Endothelial cell (in vitro differentiated cells): ENCODE data around the gene ERVV-1. TPM values are rescaled to one million over a fixed set of nuclear protein-coding genes. Genes with fewer than 3 reads are reported as not detected.

Experiments
- DNase-seq: peaks from one replicate; pipeline ENCODE4 v3.0.0; 2021; ENCODE audit warnings: low spot score
- H3K27ac Mint-ChIP-seq: one replicate; pipeline ENCODE4 v1.8.0; 2021; ENCODE audit warnings: mixed read lengths, inconsistent platforms; ENCODE audit not compliant: unreplicated experiment
- H3K27me3 Mint-ChIP-seq: one replicate; pipeline ENCODE4 v1.8.0; 2021; ENCODE audit warnings: mild to moderate bottlenecking, moderate library complexity, mixed read lengths, inconsistent platforms; ENCODE audit not compliant: unreplicated experiment
- H3K36me3 Mint-ChIP-seq: one replicate; pipeline ENCODE4 v1.8.0; 2021; ENCODE audit warnings: mild to moderate bottlenecking, low read depth, mixed read lengths, inconsistent platforms; ENCODE audit not compliant: unreplicated experiment
- H3K4me1 Mint-ChIP-seq: one replicate; pipeline ENCODE4 v1.8.0; 2021; ENCODE audit warnings: mild to moderate bottlenecking, mixed read lengths, inconsistent platforms; ENCODE audit not compliant: unreplicated experiment
- H3K4me3 Mint-ChIP-seq: one replicate; pipeline ENCODE4 v1.8.0; 2021; ENCODE audit warnings: mild to moderate bottlenecking, mixed read lengths, inconsistent platforms; ENCODE audit not compliant: unreplicated experiment
- H3K9me3 Mint-ChIP-seq: one replicate; pipeline ENCODE4 v1.8.0; 2021; ENCODE audit warnings: mixed read lengths, inconsistent platforms; ENCODE audit not compliant: unreplicated experiment
- total RNA-seq: library from RNA; stranded (reverse); fragmentation: NEBNext Ultra II Directional; extraction: Animal tissue kit (Norgen Biotek cat#: 25700); gene quantifications from one replicate; pipeline ENCODE4 v1.2.1, GENCODE V29; 2021; ENCODE audit not compliant: unreplicated experiment
- TF ChIP-seq, protein P1 (sequence below): fragments of 200-600 bp; sonication (generic); IDR thresholded peaks from one replicate; pipeline ENCODE4 v1.5.0; 2021; ENCODE audit warnings: antibody characterized with exemption; ENCODE audit not compliant: unreplicated experiment

The ERVV-1 gene
- total RNA-seq, 1 donor from 2014 or later: not detected

- peaks cover 8% of the 10 kb centered on the region for H3K27me3 Mint-ChIP-seq
- H3K4me3 Mint-ChIP-seq: no peak overlapping the region
- TF ChIP-seq, protein P1, sequence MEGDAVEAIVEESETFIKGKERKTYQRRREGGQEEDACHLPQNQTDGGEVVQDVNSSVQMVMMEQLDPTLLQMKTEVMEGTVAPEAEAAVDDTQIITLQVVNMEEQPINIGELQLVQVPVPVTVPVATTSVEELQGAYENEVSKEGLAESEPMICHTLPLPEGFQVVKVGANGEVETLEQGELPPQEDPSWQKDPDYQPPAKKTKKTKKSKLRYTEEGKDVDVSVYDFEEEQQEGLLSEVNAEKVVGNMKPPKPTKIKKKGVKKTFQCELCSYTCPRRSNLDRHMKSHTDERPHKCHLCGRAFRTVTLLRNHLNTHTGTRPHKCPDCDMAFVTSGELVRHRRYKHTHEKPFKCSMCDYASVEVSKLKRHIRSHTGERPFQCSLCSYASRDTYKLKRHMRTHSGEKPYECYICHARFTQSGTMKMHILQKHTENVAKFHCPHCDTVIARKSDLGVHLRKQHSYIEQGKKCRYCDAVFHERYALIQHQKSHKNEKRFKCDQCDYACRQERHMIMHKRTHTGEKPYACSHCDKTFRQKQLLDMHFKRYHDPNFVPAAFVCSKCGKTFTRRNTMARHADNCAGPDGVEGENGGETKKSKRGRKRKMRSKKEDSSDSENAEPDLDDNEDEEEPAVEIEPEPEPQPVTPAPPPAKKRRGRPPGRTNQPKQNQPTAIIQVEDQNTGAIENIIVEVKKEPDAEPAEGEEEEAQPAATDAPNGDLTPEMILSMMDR: no peak
- no peaks in the 10 kb centered on the region for H3K36me3 Mint-ChIP-seq
- H3K27ac Mint-ChIP-seq: no peak overlapping the region
- peaks cover 6% of the 10 kb centered on the region for H3K4me1 Mint-ChIP-seq
- DNase-seq: no peak
- H3K9me3 Mint-ChIP-seq: no peaks in the 10 kb centered on the region
Observed at GRCh38 chr19:52995711-52996110, 18.0 kb upstream of the ERVV-1 start.

DNA sequence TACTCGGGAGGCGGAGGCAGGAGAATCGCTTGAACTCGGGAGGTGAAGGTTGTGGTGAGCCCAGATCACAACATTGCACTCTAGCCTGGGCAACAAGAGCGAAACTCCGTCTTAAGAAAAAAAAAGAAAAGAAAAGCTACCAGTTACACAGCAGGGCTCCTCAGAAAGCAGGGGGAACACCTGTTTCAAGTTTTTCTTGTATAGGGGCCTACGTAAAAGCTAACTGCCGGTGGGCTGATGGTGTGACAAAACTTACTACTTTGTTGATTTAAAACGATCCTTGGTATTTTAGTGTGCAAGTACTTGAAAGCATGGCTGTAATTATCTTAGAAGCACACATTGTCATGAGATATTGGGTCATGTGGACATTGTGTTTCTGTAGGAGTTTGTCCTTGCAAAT is 15.7 kb upstream of the ERVV-1 start:
- peaks cover 5% of the 10 kb centered on the region for H3K4me1 Mint-ChIP-seq
- H3K4me3 Mint-ChIP-seq: no peak overlapping the region
- TF ChIP-seq, protein P1: no peak
- peaks cover 5% of the 10 kb centered on the region for H3K27me3 Mint-ChIP-seq
- no peaks in the 10 kb centered on the region for H3K9me3 Mint-ChIP-seq
- DNase-seq: no peak
- no peaks in the 10 kb centered on the region for H3K36me3 Mint-ChIP-seq
- H3K27ac Mint-ChIP-seq: peak overlapping the region; percentile 22

GRCh38 chr19:53002479-53002878 is 11.2 kb upstream of the ERVV-1 start:
- Mint-ChIP-seq H3K9me3 (no peaks in the 10 kb centered on the region), H3K27ac (peak overlapping the region; percentile 88), H3K36me3 (peaks cover 3% of the 10 kb centered on the region), H3K4me3 (no peak overlapping the region), H3K4me1 (peaks cover 2% of the 10 kb centered on the region), H3K27me3 (peaks cover 5% of the 10 kb centered on the region)
- no peak for DNase-seq
- TF ChIP-seq, protein P1: no peak

DNA sequence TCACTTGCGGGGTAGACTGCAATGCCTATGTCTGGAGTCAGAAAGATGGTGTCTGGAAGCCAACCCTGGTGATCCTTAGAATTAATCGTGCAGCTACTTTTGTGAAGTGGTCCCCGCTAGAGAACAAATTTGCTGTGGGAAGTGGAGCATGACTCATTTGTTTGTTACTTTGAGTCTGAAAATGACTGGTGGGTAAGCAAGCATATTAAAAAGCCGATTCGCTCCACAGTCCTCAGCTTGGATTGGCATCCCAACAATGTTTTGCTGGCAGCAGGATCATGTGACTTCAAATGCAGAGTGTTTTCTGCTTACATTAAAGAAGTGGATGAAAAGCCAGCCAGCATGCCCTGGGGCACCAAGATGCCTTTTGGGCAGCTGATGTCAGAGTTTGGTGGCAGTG is 9.5 kb upstream of the ERVV-1 start:
- TF ChIP-seq, protein P1: no peak
- peaks cover 10% of the 10 kb centered on the region for H3K36me3 Mint-ChIP-seq
- peaks cover 2% of the 10 kb centered on the region for H3K4me1 Mint-ChIP-seq
- peak overlapping the region; percentile 42 for H3K4me3 Mint-ChIP-seq
- no peaks in the 10 kb centered on the region for H3K9me3 Mint-ChIP-seq
- no peak for DNase-seq
- H3K27ac Mint-ChIP-seq: no peak overlapping the region
- peaks cover 3% of the 10 kb centered on the region for H3K27me3 Mint-ChIP-seq

GRCh38 chr19:53007200-53007599 is 6.5 kb upstream of the ERVV-1 start:
- H3K36me3 Mint-ChIP-seq: peaks cover 10% of the 10 kb centered on the region
- H3K4me1 Mint-ChIP-seq: peaks cover 2% of the 10 kb centered on the region
- H3K9me3 Mint-ChIP-seq: no peaks in the 10 kb centered on the region
- peaks cover 2% of the 10 kb centered on the region for H3K27me3 Mint-ChIP-seq
- no peak overlapping the region for H3K4me3 Mint-ChIP-seq
- DNase-seq: no peak
- TF ChIP-seq, protein P1: no peak
- no peak overlapping the region for H3K27ac Mint-ChIP-seq
